HG03558 (cell line): ENCODE data around the gene ZSCAN12.
"Not testable (repeated sequence)": the region's sequence is repeated elsewhere in the genome, so short reads cannot be mapped to it uniquely, and the experiment has no call there.

ENCODE experiments used
- ATAC-seq: cut with Tn5 transposase; IDR thresholded peaks from one replicate; pipeline ENCODE4 v1.9.1; 2021; ENCODE audit warnings: moderate number of reproducible peaks; ENCODE audit not compliant: unreplicated experiment; ENCODE audit errors: extremely low read depth

The ZSCAN12 gene

GRCh38 chr6:28400122-28400451 lies 540 bp upstream of the ZSCAN12 start:
- ATAC-seq: no peak

- ATAC-seq: no peak
Measured at GRCh38 chr6:28395918-28396317, 3.6 kb downstream of the ZSCAN12 start.

- no peak for ATAC-seq
Measured at GRCh38 chr6:28393912-28394662, 5.5 kb downstream of the ZSCAN12 start.

- ATAC-seq: no peak
Measured at GRCh38 chr6:28390688-28391087, 8.9 kb downstream of the ZSCAN12 start.

GRCh38 chr6:28384143-28384533 lies 15.4 kb downstream of the ZSCAN12 start:
- ATAC-seq: no peak

- ATAC-seq: peak; percentile 56
Measured at GRCh38 chr6:28383235-28384142, 16.1 kb downstream of the ZSCAN12 start.

- ATAC-seq: no peak
Measured at GRCh38 chr6:28380381-28380780, 19.2 kb downstream of the ZSCAN12 start.

GRCh38 chr6:28378644-28379043 lies 20.9 kb downstream of the ZSCAN12 start:
- ATAC-seq: no peak

- no peak for ATAC-seq
Measured at GRCh38 chr6:28377879-28378278, 21.7 kb downstream of the ZSCAN12 start.

GRCh38 chr6:28373925-28374324 lies 25.6 kb downstream of the ZSCAN12 start:
- ATAC-seq: no peak

GRCh38 chr6:28371706-28372451 lies 27.7 kb downstream of the ZSCAN12 start:
- ATAC-seq: peak; percentile 75

- ATAC-seq: no peak
Measured at GRCh38 chr6:28371280-28371679, 28.3 kb downstream of the ZSCAN12 start.

GRCh38 chr6:28370440-28370839 lies 29.1 kb downstream of the ZSCAN12 start:
- ATAC-seq: no peak

GRCh38 chr6:28369463-28369862 lies 30.1 kb downstream of the ZSCAN12 start:
- no peak for ATAC-seq

- no peak for ATAC-seq
Measured at GRCh38 chr6:28368522-28368921, 31.0 kb downstream of the ZSCAN12 start.

GRCh38 chr6:28365590-28365989 lies 34.0 kb downstream of the ZSCAN12 start:
- ATAC-seq: not testable (repeated sequence)

GRCh38 chr6:28360961-28361360 lies 38.6 kb downstream of the ZSCAN12 start:
- no peak for ATAC-seq

GRCh38 chr6:28359562-28359961 lies 40.0 kb downstream of the ZSCAN12 start:
- ATAC-seq: not testable (repeated sequence)

GRCh38 chr6:28357036-28357435 lies 42.5 kb downstream of the ZSCAN12 start:
- ATAC-seq: no peak

GRCh38 chr6:28356666-28357020 lies 42.9 kb downstream of the ZSCAN12 start:
- ATAC-seq: no peak
